Astrocyte of the cerebellum (primary cell): ENCODE measurements around the gene MTHFD1L.

Experiments used
- DNase-seq: peaks from one replicate; pipeline ENCODE4 v3.0.0-alpha.2; 2011; ENCODE audit warnings: low read depth
- H3K4me3 ChIP-seq: 2 replicates; pipeline ENCODE4 v1.5.1; 2011; ENCODE audit warnings: mild to moderate bottlenecking, low read depth, low read length, moderate library complexity
- in situ Hi-C: cut with HindIII; loops from 2 replicates; pipeline ENCODE4 v1.10.0; 2017; ENCODE audit warnings: low sequenced_read_pairs
- TF ChIP-seq, protein P1 (sequence below): IDR thresholded peaks from 2 replicates; pipeline ENCODE4 v1.5.1; 2012; ENCODE audit warnings: low read length, low read depth, moderate library complexity, mild to moderate bottlenecking; ENCODE audit errors: missing control alignments

The MTHFD1L gene

DNA sequence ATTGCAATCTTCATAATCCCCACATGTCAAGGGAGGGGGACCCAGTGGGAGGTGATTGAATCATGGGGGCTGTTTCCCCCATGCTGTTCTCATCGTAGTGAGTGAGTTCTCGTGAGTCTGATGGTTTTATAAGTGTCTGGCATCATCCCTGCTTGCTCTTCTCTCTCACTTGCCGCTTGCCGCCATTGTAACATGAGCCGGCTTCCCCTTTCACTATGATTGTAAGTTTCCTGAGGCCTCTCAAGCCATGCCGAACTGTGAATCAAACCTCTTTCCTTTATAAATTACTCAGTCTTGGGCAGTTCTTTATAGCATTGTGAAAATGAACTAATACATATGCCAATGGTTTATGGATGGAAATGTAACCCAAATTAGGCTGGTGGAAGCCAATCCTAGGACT is 264.8 kb downstream of the MTHFD1L start:
- in situ Hi-C loops = no loop called here
- H3K4me3 ChIP-seq = no peak overlapping the region
- TF ChIP-seq, protein P1, sequence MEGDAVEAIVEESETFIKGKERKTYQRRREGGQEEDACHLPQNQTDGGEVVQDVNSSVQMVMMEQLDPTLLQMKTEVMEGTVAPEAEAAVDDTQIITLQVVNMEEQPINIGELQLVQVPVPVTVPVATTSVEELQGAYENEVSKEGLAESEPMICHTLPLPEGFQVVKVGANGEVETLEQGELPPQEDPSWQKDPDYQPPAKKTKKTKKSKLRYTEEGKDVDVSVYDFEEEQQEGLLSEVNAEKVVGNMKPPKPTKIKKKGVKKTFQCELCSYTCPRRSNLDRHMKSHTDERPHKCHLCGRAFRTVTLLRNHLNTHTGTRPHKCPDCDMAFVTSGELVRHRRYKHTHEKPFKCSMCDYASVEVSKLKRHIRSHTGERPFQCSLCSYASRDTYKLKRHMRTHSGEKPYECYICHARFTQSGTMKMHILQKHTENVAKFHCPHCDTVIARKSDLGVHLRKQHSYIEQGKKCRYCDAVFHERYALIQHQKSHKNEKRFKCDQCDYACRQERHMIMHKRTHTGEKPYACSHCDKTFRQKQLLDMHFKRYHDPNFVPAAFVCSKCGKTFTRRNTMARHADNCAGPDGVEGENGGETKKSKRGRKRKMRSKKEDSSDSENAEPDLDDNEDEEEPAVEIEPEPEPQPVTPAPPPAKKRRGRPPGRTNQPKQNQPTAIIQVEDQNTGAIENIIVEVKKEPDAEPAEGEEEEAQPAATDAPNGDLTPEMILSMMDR = no peak
- no peak for DNase-seq

DNA sequence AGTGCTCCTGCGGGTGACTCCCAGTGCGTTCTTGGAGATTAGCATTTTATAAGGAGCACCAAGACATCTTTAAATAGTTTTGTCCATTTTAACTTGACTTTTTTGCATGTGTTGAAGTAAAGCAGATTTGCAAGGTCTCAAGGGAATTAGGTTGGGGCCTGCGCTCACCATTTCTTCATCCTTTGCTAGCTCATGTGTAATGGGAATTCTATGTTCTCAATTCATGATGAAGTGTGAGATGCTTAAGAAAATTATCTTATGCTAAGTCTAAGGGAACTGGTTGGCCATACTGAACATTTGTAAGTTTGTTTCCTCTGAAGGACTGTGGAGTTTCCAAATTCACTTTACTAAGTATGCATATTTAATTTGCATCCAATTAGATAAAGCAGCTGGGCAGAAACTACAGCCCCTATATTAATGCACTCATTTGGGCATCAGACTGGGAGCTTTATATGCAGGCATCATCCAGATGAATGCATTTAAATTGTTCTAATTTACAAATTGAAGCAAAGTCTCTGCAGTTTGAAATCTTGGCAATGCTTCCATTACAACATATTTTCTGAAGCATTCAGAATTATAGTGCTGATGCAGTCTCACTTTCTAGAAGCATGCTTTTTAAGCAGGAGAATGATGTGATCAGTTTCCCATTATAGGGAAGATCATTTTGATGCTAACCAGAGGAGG is 266.0 kb downstream of the MTHFD1L start:
- H3K4me3 ChIP-seq = no peak overlapping the region
- no peak for DNase-seq
- in situ Hi-C loops = no loop called here
- TF ChIP-seq, protein P1 = no peak

DNA sequence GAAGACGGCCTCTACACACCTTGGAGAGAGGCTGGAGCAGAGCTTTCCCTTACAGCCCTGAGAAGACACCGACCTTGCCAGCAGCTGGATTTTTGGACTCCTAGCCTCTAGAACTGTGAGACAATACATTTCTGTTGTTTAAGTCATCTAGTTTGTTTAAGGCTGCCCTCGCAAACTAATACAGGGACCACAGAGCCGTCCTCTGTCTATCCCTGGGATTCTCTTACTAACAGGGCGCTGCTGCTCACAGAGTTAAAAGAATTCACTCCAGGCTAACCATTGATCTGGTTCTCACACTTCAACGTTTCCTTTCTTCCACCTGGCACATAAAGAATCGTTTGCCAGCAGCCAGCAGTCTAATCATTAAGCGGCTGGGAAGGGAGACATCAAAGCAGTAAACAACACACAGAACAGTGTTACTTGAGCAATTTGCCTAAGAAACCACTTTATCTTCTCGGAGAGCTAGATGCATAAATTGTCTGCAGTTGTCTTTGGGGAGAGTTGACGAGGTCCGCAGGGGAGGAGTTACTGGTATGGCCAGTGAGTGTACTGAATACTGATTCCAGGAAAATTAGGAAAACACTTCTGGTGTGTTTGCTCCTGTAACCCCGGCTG is 270.7 kb downstream of the MTHFD1L start:
- in situ Hi-C loops = no loop called here
- TF ChIP-seq, protein P1 = no peak
- no peak for DNase-seq
- no peak overlapping the region for H3K4me3 ChIP-seq

DNA sequence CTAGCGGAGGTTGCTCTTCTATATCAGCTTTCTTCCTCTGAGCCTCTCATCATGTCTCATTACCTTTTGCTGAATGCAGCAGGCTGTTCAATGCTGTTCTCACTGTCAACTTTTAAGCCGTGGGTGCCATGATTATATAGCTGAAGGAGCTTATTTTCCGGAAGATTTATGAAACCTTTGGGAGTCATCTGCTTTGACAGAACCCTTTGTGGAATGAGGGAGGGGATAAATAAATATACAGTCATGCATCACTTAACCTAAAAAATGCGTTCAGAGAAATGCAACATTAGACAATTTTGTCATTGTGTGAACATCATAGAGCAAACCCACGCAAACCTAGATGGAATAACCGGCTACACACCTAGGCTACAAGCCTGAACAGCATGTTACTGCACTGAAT is 272.0 kb downstream of the MTHFD1L start:
- TF ChIP-seq, protein P1 = no peak
- no peak overlapping the region for H3K4me3 ChIP-seq
- in situ Hi-C loops = no loop called here
- no peak for DNase-seq

DNA sequence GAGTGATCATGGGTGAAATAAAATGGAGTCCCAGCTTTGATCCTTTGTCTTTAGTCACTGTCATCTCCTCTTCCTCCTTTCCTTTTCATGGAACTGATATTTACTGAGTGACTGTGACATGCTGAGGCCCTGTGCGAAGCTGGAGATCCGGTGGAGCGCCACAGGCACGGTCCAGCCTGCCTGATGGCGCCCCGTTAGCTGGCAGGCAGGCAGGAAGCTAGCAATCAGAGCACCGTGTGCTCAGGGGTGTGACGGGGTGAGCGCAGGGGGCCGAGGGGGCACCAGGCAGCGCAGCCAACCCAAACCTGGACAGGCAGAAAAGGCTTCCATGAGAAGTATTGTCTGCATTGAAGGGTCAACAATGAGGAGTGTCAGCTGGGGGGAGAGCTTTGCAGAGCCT is 274.0 kb downstream of the MTHFD1L start:
- TF ChIP-seq, protein P1 = no peak
- no peak for DNase-seq
- in situ Hi-C loops = no loop called here
- H3K4me3 ChIP-seq = no peak overlapping the region

DNA sequence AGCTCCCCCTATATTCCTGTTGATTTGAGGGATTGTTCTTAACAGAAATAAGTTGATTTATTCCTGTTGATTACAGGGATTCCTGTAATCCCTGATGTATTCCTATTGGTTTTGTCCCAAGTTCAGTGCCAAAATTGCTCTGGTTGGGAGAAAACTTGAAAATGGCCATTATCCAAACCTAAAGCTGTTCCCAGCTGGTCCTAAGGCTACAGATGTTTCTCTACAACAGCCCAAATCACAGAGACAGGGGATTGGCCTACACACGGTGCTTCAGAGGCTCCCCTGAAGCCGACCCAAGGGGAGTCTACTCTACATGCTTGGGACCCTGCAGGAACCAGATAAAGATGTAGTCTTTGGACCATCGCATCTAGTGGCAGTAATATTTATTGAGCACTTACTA is 275.3 kb downstream of the MTHFD1L start:
- TF ChIP-seq, protein P1 = no peak
- DNase-seq = no peak
- in situ Hi-C loops = no loop called here

More for the DNA sequence above, 275.3 kb downstream of the MTHFD1L start:
- H3K4me3 ChIP-seq = no peak overlapping the region
